HEK293T (cell line): ENCODE data around the gene SLC49A3.

ENCODE experiments used
- CTBP1 ChIP-seq: fragments of 450-650 bp; IDR thresholded peaks from 2 replicates; pipeline ENCODE4 v1.6.1; 2016; ENCODE audit warnings: borderline replicate concordance
- FOXA1 ChIP-seq: fragments of 450-650 bp; IDR thresholded peaks from 2 replicates; pipeline ENCODE4 v1.6.1; 2016; ENCODE audit warnings: mild to moderate bottlenecking
- NFRKB ChIP-seq: fragments of 450-650 bp; IDR thresholded peaks from 2 replicates; pipeline ENCODE4 v1.6.1; 2016; ENCODE audit warnings: mild to moderate bottlenecking, moderate library complexity
- SP1 ChIP-seq: fragments of 450-650 bp; IDR thresholded peaks from 2 replicates; pipeline ENCODE4 v1.6.1; 2017

DNA sequence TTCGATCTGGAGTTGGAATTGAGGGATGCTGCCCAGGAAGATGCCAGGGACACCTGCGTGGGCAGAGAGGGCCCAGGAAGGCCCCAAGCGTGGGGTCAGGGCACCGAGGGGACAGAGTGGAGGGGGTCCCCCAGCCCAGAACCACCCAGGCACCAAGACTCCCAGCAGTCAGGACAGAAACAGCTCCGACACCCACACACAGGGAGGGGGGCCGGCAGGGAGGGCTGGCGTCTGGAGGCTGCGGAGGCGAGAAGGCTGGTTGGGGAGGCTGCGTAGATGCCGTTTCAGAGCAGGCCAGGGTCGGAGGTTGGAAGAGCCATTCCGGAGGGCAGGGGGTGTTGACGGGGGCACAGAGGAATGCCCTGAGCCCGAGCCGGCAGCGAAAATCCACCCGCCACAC, 38.5 kb downstream of the SLC49A3 start:
- TF ChIP-seq NFRKB (no peak), FOXA1 (no peak), CTBP1 (no peak), SP1 (no peak)
